Liver (tissue), 9 donors: ENCODE data around the gene DDOST. TPM values are rescaled to one million over a fixed set of nuclear protein-coding genes. Genes with fewer than 3 reads are reported as not detected.

Experiments
- DNase-seq: peaks from one replicate; pipeline ENCODE4 v3.0.0-alpha.2; 2017; ENCODE audit warnings: low spot score
- H3K27ac ChIP-seq, 2 donors: one replicate each; pipeline ENCODE4 v1.7.0; 2013; ENCODE audit warnings: inconsistent platforms in 2 of 2, low read length in 2 of 2, control low read depth in 1 of 2, low read depth in 1 of 2, mild to moderate bottlenecking in 1 of 2
- H3K27me3 ChIP-seq, 4 donors: one replicate each; pipeline versions ENCODE4 v1.6.1 to v1.7.0; 2013; ENCODE audit warnings: low read length in 3 of 4, inconsistent platforms in 1 of 4, mild to moderate bottlenecking in 1 of 4, moderate library complexity in 1 of 4; ENCODE audit not compliant: control insufficient read depth in 4 of 4, insufficient read depth in 4 of 4
- H3K36me3 ChIP-seq, 4 donors: one replicate each; pipeline versions ENCODE4 v1.6.1 to v1.7.0; 2013; ENCODE audit warnings: low read length in 3 of 4, mild to moderate bottlenecking in 3 of 4, low read depth in 1 of 4, moderate library complexity in 1 of 4; ENCODE audit not compliant: control insufficient read depth in 4 of 4, insufficient read depth in 3 of 4
- H3K4me1 ChIP-seq, 4 donors: one replicate each; pipeline versions ENCODE4 v1.6.1 to v1.7.0; 2013; ENCODE audit warnings: low read length in 3 of 4, mild to moderate bottlenecking in 3 of 4, moderate library complexity in 1 of 4; ENCODE audit not compliant: control insufficient read depth in 4 of 4, insufficient read depth in 4 of 4
- H3K4me3 ChIP-seq, 3 donors: one replicate each; pipeline versions ENCODE4 v1.6.1 to v1.7.0; 2013; ENCODE audit warnings: low read length in 3 of 3, control low read depth in 1 of 3, low read depth in 1 of 3, mild to moderate bottlenecking in 1 of 3
- H3K9ac ChIP-seq, 2 donors: one replicate each; pipeline ENCODE4 v1.7.0; 2013; ENCODE audit warnings: low read length in 2 of 2, mild to moderate bottlenecking in 2 of 2, moderate library complexity in 2 of 2, control low read depth in 1 of 2, low read depth in 1 of 2
- H3K9me3 ChIP-seq, 4 donors: one replicate each; pipeline versions ENCODE4 v1.6.1 to v1.7.0; 2013; ENCODE audit warnings: low read length in 3 of 4; ENCODE audit not compliant: control insufficient read depth in 4 of 4
- ATF3 ChIP-seq: IDR thresholded peaks from 2 replicates; pipeline ENCODE4 v1.6.1; 2016; ENCODE audit warnings: antibody characterized with exemption
- CTCF ChIP-seq: fragments of 150-350 bp; IDR thresholded peaks from 2 replicates; pipeline ENCODE4 v1.5.1; 2017; ENCODE audit warnings: improper control_type of control experiment, low read depth, low read length; ENCODE audit not compliant: missing input control
- EGR1 ChIP-seq, 2 donors: IDR thresholded peaks; 2 replicates each; pipeline ENCODE4 v1.6.1; 2016 to 2018; ENCODE audit warnings: antibody characterized with exemption in 2 of 2, low read depth in 2 of 2
- FOXA1 ChIP-seq: IDR thresholded peaks from 2 replicates; pipeline ENCODE4 v1.6.1; 2016; ENCODE audit warnings: antibody characterized with exemption
- FOXA2 ChIP-seq: IDR thresholded peaks from 2 replicates; pipeline ENCODE4 v1.6.1; 2016; ENCODE audit warnings: antibody characterized with exemption
- GABPA ChIP-seq, 2 donors: IDR thresholded peaks in 1 of 2; conservative IDR thresholded peaks in 1 of 2; 2 replicates each; pipeline ENCODE4 v1.6.1; 2016; ENCODE audit warnings: antibody characterized with exemption in 2 of 2, mild to moderate bottlenecking in 1 of 2, moderate library complexity in 1 of 2
- HNF4A ChIP-seq, 2 donors: conservative IDR thresholded peaks; 2 replicates each; pipeline ENCODE4 v1.6.1; 2016; ENCODE audit warnings: antibody characterized with exemption in 2 of 2, mild to moderate bottlenecking in 2 of 2
- HNF4G ChIP-seq: IDR thresholded peaks from 2 replicates; pipeline ENCODE4 v1.6.1; 2016; ENCODE audit warnings: antibody characterized with exemption
- JUND ChIP-seq, 2 donors: IDR thresholded peaks; 2 replicates each; pipeline ENCODE4 v1.6.1; 2016; ENCODE audit warnings: antibody characterized with exemption in 2 of 2
- MAX ChIP-seq: IDR thresholded peaks from 2 replicates; pipeline ENCODE4 v1.6.1; 2016; ENCODE audit warnings: antibody characterized with exemption
- NR2F2 ChIP-seq: IDR thresholded peaks from 2 replicates; pipeline ENCODE4 v1.6.1; 2016; ENCODE audit warnings: antibody characterized with exemption
- RAD21 ChIP-seq, 2 donors: IDR thresholded peaks; 2 replicates each; pipeline ENCODE4 v1.6.1; 2016; ENCODE audit warnings: antibody characterized with exemption in 2 of 2, mild to moderate bottlenecking in 2 of 2
- REST ChIP-seq: IDR thresholded peaks from 2 replicates; pipeline ENCODE4 v1.6.1; 2016; ENCODE audit warnings: antibody characterized with exemption, mild to moderate bottlenecking
- SP1 ChIP-seq: IDR thresholded peaks from 2 replicates; pipeline ENCODE4 v1.6.1; 2018; ENCODE audit warnings: antibody characterized with exemption, mild to moderate bottlenecking
- TAF1 ChIP-seq: conservative IDR thresholded peaks from 2 replicates; pipeline ENCODE4 v1.6.1; 2016; ENCODE audit warnings: antibody characterized with exemption, mild to moderate bottlenecking
- YY1 ChIP-seq: IDR thresholded peaks from 2 replicates; pipeline ENCODE4 v1.6.1; 2016; ENCODE audit warnings: antibody characterized with exemption, mild to moderate bottlenecking
- ZBTB33 ChIP-seq: IDR thresholded peaks from 2 replicates; pipeline ENCODE4 v1.6.1; 2016; ENCODE audit warnings: antibody characterized with exemption
- WGBS: extraction: QIAGEN DNeasy Blood & Tissue Kit; methylation state at CpG from one replicate; pipeline ENCODE4 v1.1.7; 2013; 5-methylcytosine and 5-hydroxymethylcytosine counted together
- polyA plus RNA-seq, 2 donors: library from polyadenylated mRNA; stranded (reverse) in 1 of 2; unstranded in 1 of 2; fragments of 200-250 nt in 1 of 2; fragments of >200 nt in 1 of 2; fragmentation: Nextera tagmentation in 1 of 2; extraction: Ambion mirVana in 1 of 2; gene quantifications; one replicate each; pipeline versions ENCODE4 v1.2.1 to v1.2.3, GENCODE V29; 2013 to 2015
- total RNA-seq, 2 donors: library from RNA; depleted of rRNA; stranded (reverse); fragments of >200 nt; gene quantifications; one replicate each; pipeline ENCODE4 v1.2.3, GENCODE V29; 2014
- donor health status: healthy.
- donor health status: healthy.
- donor health status: healthy.
- donor health status: healthy.
- donor health status: healthy.

DDOST gene
- total and polyA plus RNA-seq, 4 donors, result 70.2 to 193 (median 164) TPM

GRCh38 chr1:20682571-20683236, 21.5 kb upstream of the DDOST start:
- Histone ChIP-seq H3K27ac (no peak overlapping the region), H3K27me3 (no peaks in the 10 kb centered on the region), H3K4me1 (peaks cover 0 to 7% (median 4%) of the 10 kb centered on the region in 4 donors), H3K9me3 (no peaks in the 10 kb centered on the region), H3K36me3 (no peaks in the 10 kb centered on the region), H3K9ac (no peak overlapping the region), H3K4me3 (no peak overlapping the region)
- DNase-seq, result no peak
- TF ChIP-seq REST, result no peak
- no peak for TF ChIP-seq GABPA (IDR thresholded peaks at IDR 0.05 in 1 of 2, conservative IDR thresholded peaks at IDR 0.05 in 1 of 2)
- no peak for TF ChIP-seq HNF4A (conservative IDR thresholded peaks at IDR 0.05)
- no peak for TF ChIP-seq MAX
- no peak for TF ChIP-seq YY1
- no peak for TF ChIP-seq RAD21 (IDR thresholded peaks at IDR 0.05)
- no peak for TF ChIP-seq NR2F2
- TF ChIP-seq FOXA1, result no peak
- TF ChIP-seq JUND (IDR thresholded peaks at IDR 0.05), result no peak
- TF ChIP-seq CTCF, result no peak
- TF ChIP-seq SP1, result no peak
- TF ChIP-seq ATF3, result no peak
- TF ChIP-seq HNF4G, result no peak
- no peak for TF ChIP-seq FOXA2
- no peak for TF ChIP-seq ZBTB33
- 70% methylated on average over 24 of the region's 24 CpGs for WGBS

- no peak for DNase-seq
- Histone ChIP-seq H3K36me3 (no peaks in the 10 kb centered on the region), H3K9me3 (no peaks in the 10 kb centered on the region), H3K4me1 (peaks cover 0 to 7% (median 4%) of the 10 kb centered on the region in 4 donors), H3K27me3 (no peaks in the 10 kb centered on the region), H3K27ac (no peak overlapping the region), H3K4me3 (no peak overlapping the region), H3K9ac (no peak overlapping the region)
- TF ChIP-seq CTCF (no peak), RAD21 (IDR thresholded peaks at IDR 0.05) (no peak), TAF1 (no peak), EGR1 (IDR thresholded peaks at IDR 0.05; ENCODE audit: low read depth in 2 of 2) (no peak), GABPA (IDR thresholded peaks at IDR 0.05 in 1 of 2, conservative IDR thresholded peaks at IDR 0.05 in 1 of 2) (no peak), MAX (no peak), HNF4A (conservative IDR thresholded peaks at IDR 0.05) (no peak), JUND (IDR thresholded peaks at IDR 0.05) (no peak), ATF3 (no peak), FOXA2 (no peak)
- 93% methylated on average over 9 of the region's 9 CpGs for WGBS
Measured at GRCh38 chr1:20681999-20682398, 20.8 kb upstream of the DDOST start.
